ENCODE results near the gene FGF21.

FGF21 gene

DNA sequence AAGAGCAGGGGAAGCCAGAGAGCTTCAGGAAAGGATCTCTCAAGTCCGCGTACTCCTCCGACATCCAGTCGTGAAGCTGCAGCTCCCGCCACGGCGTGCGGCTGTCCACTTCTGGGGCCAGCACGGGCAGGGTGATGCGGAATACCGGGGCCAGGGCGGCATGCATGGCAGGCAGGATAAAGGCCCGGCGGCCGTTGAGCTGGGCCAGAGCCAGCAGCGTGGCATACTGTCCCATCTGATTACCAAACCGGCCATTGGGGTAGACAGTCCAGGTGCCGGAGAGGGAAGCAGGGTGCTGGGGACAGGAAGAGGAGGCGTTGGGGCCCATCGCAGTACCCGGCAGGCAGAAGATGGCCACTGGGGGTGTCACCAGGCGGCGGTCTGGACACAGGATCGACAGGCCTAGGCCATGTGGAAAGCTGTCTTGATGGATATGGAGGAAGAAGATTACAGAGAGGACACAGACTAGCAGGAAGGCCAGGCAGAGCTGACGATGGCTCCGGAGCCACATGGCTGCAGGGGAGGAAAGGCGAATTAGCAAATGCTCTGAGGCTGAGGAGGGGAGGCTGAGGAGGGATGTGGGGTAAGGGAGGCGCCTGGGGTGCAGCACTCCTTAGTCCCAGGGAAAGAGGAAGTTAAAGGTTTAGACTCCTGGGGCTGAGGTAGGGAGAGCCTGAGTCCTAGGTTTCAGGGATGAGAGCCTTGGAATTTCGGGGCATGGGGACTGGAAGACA is 4.4 kb upstream of the FGF21 start:
- no peak overlapping the region for H3K4ac ChIP-seq (ENCODE audit: low read depth, low read length)
- no peak overlapping the region for H2BK5ac ChIP-seq (ENCODE audit: low read depth, low read length, poor library complexity)
- no peak overlapping the region for H4K91ac ChIP-seq (ENCODE audit: low read depth, low read length)
- H2BK12ac ChIP-seq (ENCODE audit: low read length), result no peak overlapping the region
- peaks cover 11 to 15% of the 10 kb centered on the region in 2 experiments for H3K4me1 ChIP-seq (ENCODE audit: control insufficient read depth in 1 of 2, insufficient read depth in 2 of 2, low read length in 2 of 2)
- H4K12ac ChIP-seq (ENCODE audit: low read depth, low read length), result no peak overlapping the region
- no peak overlapping the region for H3K18ac ChIP-seq (ENCODE audit: low read length)
- H3K36me3 ChIP-seq (ENCODE audit: control insufficient read depth in 1 of 2, insufficient read depth in 2 of 2, low read length in 2 of 2), result no peaks in the 10 kb centered on the region
- no peaks in the 10 kb centered on the region for H3K79me2 ChIP-seq (ENCODE audit: control insufficient read depth, insufficient read depth, low read length, poor library complexity)
- no peak overlapping the region for H2BK120ac ChIP-seq (ENCODE audit: insufficient read depth, low read length, poor library complexity)
- no peak overlapping the region for H3K4me2 ChIP-seq (ENCODE audit: low read length)
- no peak overlapping the region for H4K8ac ChIP-seq (ENCODE audit: low read depth, low read length)
- no CpG with 5 or more reads among the region's 29 CpGs for WGBS (ENCODE audit: extremely low coverage, insufficient coverage, insufficient read length)
- DNase-seq, result no peak
- no peak overlapping the region for H3K9ac ChIP-seq (ENCODE audit: low read length)
- peaks cover 2% of the 10 kb centered on the region for H3K79me1 ChIP-seq (ENCODE audit: low read length)
- H3K9me3 ChIP-seq (ENCODE audit: insufficient read depth, low read depth, low read length), result no peaks in the 10 kb centered on the region
- H3K4me3 ChIP-seq (ENCODE audit: low read depth, low read length), result no peak overlapping the region
- no peak overlapping the region for H3K23ac ChIP-seq (ENCODE audit: low read length)
- H3K27ac ChIP-seq (ENCODE audit: low read depth, low read length), result no peak overlapping the region
- H3K14ac ChIP-seq (ENCODE audit: low read length), result no peak overlapping the region
- no peaks in the 10 kb centered on the region for H3K27me3 ChIP-seq (ENCODE audit: insufficient read depth, low read length)
- no peak overlapping the region for H2AFZ ChIP-seq (ENCODE audit: insufficient read depth, low read length, poor library complexity)
- H2AK5ac ChIP-seq (ENCODE audit: low read length), result no peak overlapping the region

DNA sequence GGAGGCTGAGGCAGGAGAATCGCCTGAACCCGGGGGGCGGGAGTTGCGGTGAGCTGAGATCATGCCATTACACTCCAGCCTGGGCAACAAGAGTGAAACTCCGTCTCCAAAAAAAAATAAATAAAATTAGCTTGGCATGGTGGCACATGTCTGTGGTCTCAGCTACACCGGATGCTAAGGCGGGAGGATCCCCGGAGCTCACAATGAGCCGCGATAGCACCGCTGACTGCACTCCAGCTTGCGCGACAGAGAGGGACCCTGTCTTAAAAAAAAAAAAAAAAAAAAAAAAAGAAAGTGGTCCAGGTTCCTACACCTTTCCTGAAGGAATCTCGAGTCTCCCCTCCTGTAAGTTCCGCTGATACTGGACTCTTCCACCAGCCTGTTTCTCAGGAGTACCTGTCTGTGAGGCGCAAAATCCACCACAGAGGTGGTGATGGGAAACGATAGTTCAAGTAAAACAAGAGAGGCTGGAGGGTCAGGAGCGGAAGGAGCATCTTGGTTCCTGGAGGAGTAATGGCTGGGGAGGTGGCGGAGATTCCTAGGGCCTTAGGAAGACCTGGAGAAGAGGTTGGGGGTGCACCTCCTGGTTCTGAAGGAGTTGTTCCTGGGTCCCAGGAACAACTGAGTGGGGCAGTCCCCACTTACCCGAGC is 3.4 kb upstream of the FGF21 start:
- Histone ChIP-seq H3K4ac (ENCODE audit: low read depth, low read length) (no peak overlapping the region), H2AFZ (ENCODE audit: insufficient read depth, low read length, poor library complexity) (peak overlapping the region; percentile 71), H3K27me3 (ENCODE audit: insufficient read depth, low read length) (no peaks in the 10 kb centered on the region), H3K79me2 (ENCODE audit: control insufficient read depth, insufficient read depth, low read length, poor library complexity) (no peaks in the 10 kb centered on the region), H2AK5ac (ENCODE audit: low read length) (no peak overlapping the region), H4K12ac (ENCODE audit: low read depth, low read length) (no peak overlapping the region), H3K27ac (ENCODE audit: low read depth, low read length) (no peak overlapping the region), H3K9me3 (ENCODE audit: insufficient read depth, low read depth, low read length) (no peaks in the 10 kb centered on the region), H3K4me3 (ENCODE audit: low read depth, low read length) (peak overlapping the region; percentile 42), H3K79me1 (ENCODE audit: low read length) (peaks cover under 1% of the 10 kb centered on the region), H4K8ac (ENCODE audit: low read depth, low read length) (peak overlapping the region; percentile 51), H3K18ac (ENCODE audit: low read length) (no peak overlapping the region), H3K9ac (ENCODE audit: low read length) (no peak overlapping the region), H2BK12ac (ENCODE audit: low read length) (no peak overlapping the region), H4K91ac (ENCODE audit: low read depth, low read length) (no peak overlapping the region), H2BK5ac (ENCODE audit: low read depth, low read length, poor library complexity) (no peak overlapping the region), H3K23ac (ENCODE audit: low read length) (no peak overlapping the region), H3K4me2 (ENCODE audit: low read length) (peak overlapping the region; percentile 68), H3K36me3 (ENCODE audit: control insufficient read depth in 1 of 2, insufficient read depth in 2 of 2, low read length in 2 of 2) (no peaks in the 10 kb centered on the region), H3K4me1 (ENCODE audit: control insufficient read depth in 1 of 2, insufficient read depth in 2 of 2, low read length in 2 of 2) (peaks cover 11 to 14% of the 10 kb centered on the region in 2 experiments), H2BK120ac (ENCODE audit: insufficient read depth, low read length, poor library complexity) (no peak overlapping the region), H3K14ac (ENCODE audit: low read length) (no peak overlapping the region)
- no peak for DNase-seq
- WGBS (ENCODE audit: extremely low coverage, insufficient coverage, insufficient read length), result no CpG with 5 or more reads among the region's 20 CpGs

- Histone ChIP-seq H3K9me3 (ENCODE audit: insufficient read depth, low read depth, low read length) (no peaks in the 10 kb centered on the region), H3K79me1 (ENCODE audit: low read length) (no peaks in the 10 kb centered on the region), H3K4ac (ENCODE audit: low read depth, low read length) (no peak within 1 kb of the TSS), H2AFZ (ENCODE audit: insufficient read depth, low read length, poor library complexity) (peak within 1 kb of the TSS; percentile 71), H3K23ac (ENCODE audit: low read length) (no peak within 1 kb of the TSS), H3K4me1 (ENCODE audit: control insufficient read depth in 1 of 2, insufficient read depth in 2 of 2, low read length in 2 of 2) (peaks cover 11 to 12% of the 10 kb centered on the region in 2 experiments), H3K4me3 (ENCODE audit: low read depth, low read length) (peak within 1 kb of the TSS; percentile 42), H4K8ac (ENCODE audit: low read depth, low read length) (peak within 1 kb of the TSS; percentile 51), H3K79me2 (ENCODE audit: control insufficient read depth, insufficient read depth, low read length, poor library complexity) (no peaks in the 10 kb centered on the region), H4K91ac (ENCODE audit: low read depth, low read length) (no peak within 1 kb of the TSS), H3K9ac (ENCODE audit: low read length) (no peak within 1 kb of the TSS), H2BK12ac (ENCODE audit: low read length) (no peak within 1 kb of the TSS), H3K27me3 (ENCODE audit: insufficient read depth, low read length) (no peaks in the 10 kb centered on the region), H2AK5ac (ENCODE audit: low read length) (no peak within 1 kb of the TSS), H2BK5ac (ENCODE audit: low read depth, low read length, poor library complexity) (no peak within 1 kb of the TSS), H3K14ac (ENCODE audit: low read length) (no peak within 1 kb of the TSS), H3K18ac (ENCODE audit: low read length) (no peak within 1 kb of the TSS), H4K12ac (ENCODE audit: low read depth, low read length) (no peak within 1 kb of the TSS), H3K27ac (ENCODE audit: low read depth, low read length) (no peak within 1 kb of the TSS), H3K36me3 (ENCODE audit: control insufficient read depth in 1 of 2, insufficient read depth in 2 of 2, low read length in 2 of 2) (no peaks in the 10 kb centered on the region), H3K4me2 (ENCODE audit: low read length) (peak within 1 kb of the TSS; percentile 68), H2BK120ac (ENCODE audit: insufficient read depth, low read length, poor library complexity) (no peak within 1 kb of the TSS)
- no CpG with 5 or more reads among the region's 73 CpGs for WGBS (ENCODE audit: extremely low coverage, insufficient coverage, insufficient read length)
- peak; percentile 69 to 72 for DNase-seq
Observed at GRCh38 chr19:48752496-48753365, 2.6 kb upstream of the FGF21 start, which contains the start of gene FUT1. TSS of gene FUT1 (minus strand) at chr19:48752641. CDS start at chr19:48751281, 1,360 bp downstream.

DNA sequence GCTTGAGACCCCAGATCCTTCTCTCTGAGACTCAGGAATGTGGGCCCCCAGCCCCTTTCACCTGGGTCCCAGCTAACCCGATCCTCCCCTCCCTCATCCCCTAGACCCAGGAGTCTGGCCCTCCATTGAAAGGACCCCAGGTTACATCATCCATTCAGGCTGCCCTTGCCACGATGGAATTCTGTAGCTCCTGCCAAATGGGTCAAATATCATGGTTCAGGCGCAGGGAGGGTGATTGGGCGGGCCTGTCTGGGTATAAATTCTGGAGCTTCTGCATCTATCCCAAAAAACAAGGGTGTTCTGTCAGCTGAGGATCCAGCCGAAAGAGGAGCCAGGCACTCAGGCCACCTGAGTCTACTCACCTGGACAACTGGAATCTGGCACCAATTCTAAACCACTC is 463 bp downstream of the FGF21 start:
- no peak overlapping the region for H4K12ac ChIP-seq (ENCODE audit: low read depth, low read length)
- no CpG with 5 or more reads among the region's 5 CpGs for WGBS (ENCODE audit: extremely low coverage, insufficient coverage, insufficient read length)
- H3K23ac ChIP-seq (ENCODE audit: low read length), result no peak overlapping the region

More for the DNA sequence above, 463 bp downstream of the FGF21 start:
- H3K79me1 ChIP-seq (ENCODE audit: low read length), result no peaks in the 10 kb centered on the region
- H3K27me3 ChIP-seq (ENCODE audit: insufficient read depth, low read length), result no peaks in the 10 kb centered on the region
- H3K4me3 ChIP-seq (ENCODE audit: low read depth, low read length), result no peak overlapping the region
- H3K4me2 ChIP-seq (ENCODE audit: low read length), result no peak overlapping the region
- no peak overlapping the region for H2AFZ ChIP-seq (ENCODE audit: insufficient read depth, low read length, poor library complexity)
- H2BK120ac ChIP-seq (ENCODE audit: insufficient read depth, low read length, poor library complexity), result no peak overlapping the region
- no peaks in the 10 kb centered on the region for H3K9me3 ChIP-seq (ENCODE audit: insufficient read depth, low read depth, low read length)
- H2AK5ac ChIP-seq (ENCODE audit: low read length), result no peak overlapping the region
- peaks cover 11 to 12% of the 10 kb centered on the region in 2 experiments for H3K4me1 ChIP-seq (ENCODE audit: control insufficient read depth in 1 of 2, insufficient read depth in 2 of 2, low read length in 2 of 2)
- no peak overlapping the region for H3K4ac ChIP-seq (ENCODE audit: low read depth, low read length)
- no peak overlapping the region for H4K91ac ChIP-seq (ENCODE audit: low read depth, low read length)
- H3K27ac ChIP-seq (ENCODE audit: low read depth, low read length), result no peak overlapping the region
- no peaks in the 10 kb centered on the region for H3K79me2 ChIP-seq (ENCODE audit: control insufficient read depth, insufficient read depth, low read length, poor library complexity)
- DNase-seq, result no peak
- no peak overlapping the region for H3K9ac ChIP-seq (ENCODE audit: low read length)
- H3K14ac ChIP-seq (ENCODE audit: low read length), result no peak overlapping the region
- no peaks in the 10 kb centered on the region for H3K36me3 ChIP-seq (ENCODE audit: control insufficient read depth in 1 of 2, insufficient read depth in 2 of 2, low read length in 2 of 2)
- no peak overlapping the region for H2BK12ac ChIP-seq (ENCODE audit: low read length)
- H2BK5ac ChIP-seq (ENCODE audit: low read depth, low read length, poor library complexity), result no peak overlapping the region
- no peak overlapping the region for H3K18ac ChIP-seq (ENCODE audit: low read length)
- H4K8ac ChIP-seq (ENCODE audit: low read depth, low read length), result no peak overlapping the region

Measured in trophoblast cell (in vitro differentiated cells and primary cell).